Stimulated activated CD8-positive, alpha-beta memory T cell treated with anti-CD3 and anti-CD28 coated beads, Interleukin-2, amount 100 ng/mL, for 1 hour (primary cell): Measurements from ENCODE around the gene INPP5D.
"Not testable (repeated sequence)": the region's sequence is repeated elsewhere in the genome, so short reads cannot be mapped to it uniquely, and the experiment has no call there.

ENCODE experiments used
- DNase-seq, 2 donors: peaks; one replicate each; pipeline ENCODE4 v3.0.0-alpha.2; 2020; ENCODE audit warnings: low read depth in 2 of 2

Gene INPP5D

GRCh38 chr2:233092432-233093165, 32.5 kb downstream of the INPP5D start:
- no peak for DNase-seq

GRCh38 chr2:233093166-233093448, 33.0 kb downstream of the INPP5D start:
- no peak for DNase-seq

DNA sequence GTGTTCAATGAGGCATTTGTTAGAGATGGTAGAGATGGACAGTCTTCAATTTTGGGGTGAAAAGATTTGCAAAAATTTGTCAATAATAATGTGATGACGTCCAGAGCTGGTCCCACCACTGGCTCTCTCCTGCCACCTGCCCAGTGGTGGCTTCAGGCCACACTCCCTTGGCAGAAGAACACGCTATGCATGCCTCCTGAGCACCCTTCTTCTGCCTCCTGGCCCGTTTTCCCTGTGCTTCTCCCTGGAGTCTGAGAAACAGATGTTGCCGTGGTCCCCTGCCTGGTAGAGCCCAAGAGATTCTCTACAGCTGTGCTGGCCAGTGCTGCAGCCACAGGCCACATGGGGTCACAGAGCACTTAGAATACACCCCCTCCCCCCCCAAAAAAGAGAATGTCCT, 33.6 kb downstream of the INPP5D start:
- DNase-seq: no peak

- DNase-seq: no peak
These were observed 34.5 kb downstream of the INPP5D start for GRCh38 chr2:233094614-233095013.

- no peak for DNase-seq
These were observed 35.9 kb downstream of the INPP5D start for GRCh38 chr2:233096006-233096405.

DNA sequence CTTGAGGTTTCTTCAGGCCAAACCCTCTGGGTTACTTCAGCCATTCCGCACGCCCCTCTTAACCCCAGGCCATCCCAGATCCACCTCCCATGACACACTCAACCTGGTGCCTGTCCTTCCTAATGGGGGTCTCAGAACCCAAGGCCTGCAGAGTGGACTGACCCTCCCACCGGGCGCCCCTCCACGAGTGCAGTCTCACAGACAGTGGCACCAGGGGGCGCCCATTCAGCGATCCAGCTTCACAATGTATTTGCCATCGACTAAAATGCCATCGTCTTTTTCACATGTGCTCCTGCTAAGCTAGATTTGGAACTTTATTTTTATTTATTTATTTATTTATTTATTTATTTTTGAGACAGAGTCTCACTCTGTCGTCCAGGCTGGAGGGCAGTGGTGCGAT, 38.5 kb downstream of the INPP5D start:
- DNase-seq: no peak

GRCh38 chr2:233099820-233100191, 39.7 kb downstream of the INPP5D start:
- DNase-seq: not testable (repeated sequence)

DNA sequence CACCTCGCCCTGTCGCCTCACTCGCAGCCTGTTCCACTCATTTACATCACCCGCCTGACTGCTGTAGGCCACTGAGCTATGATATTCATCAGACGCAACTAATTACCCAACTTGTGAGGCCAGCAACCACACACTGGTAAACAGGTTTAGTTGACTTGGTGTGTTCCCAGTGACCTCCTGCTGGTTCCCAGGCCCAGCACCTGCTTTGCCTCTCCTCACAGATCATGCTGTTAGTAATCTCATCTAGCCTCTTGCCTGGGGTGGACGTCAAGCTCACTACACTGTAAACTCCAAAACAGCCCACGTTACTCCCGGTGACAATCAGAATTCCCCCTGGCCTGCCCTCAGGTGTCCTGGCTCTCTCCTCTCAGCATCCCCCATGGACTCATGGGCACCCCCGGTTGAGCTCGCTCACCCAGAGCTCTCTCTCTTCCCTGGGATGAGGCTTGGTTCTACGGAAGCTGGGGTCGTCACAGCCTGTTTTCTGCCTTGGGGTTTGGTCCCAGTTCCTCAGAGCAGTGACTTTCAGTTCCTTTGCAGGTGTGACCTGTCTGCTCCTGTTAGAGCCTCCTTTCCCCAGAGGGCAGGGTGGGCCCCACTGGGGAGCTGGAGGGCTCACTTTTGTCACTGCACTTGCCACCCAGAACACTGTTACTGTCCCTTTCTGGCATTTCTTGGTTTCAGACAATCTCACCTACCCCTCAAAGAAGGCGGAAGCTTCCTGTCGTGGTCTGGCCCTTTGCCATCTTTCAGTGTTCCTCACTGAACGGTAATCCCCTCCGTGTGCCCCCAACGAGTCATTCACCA, 40.3 kb downstream of the INPP5D start:
- DNase-seq: peak; percentile 31 to 60

- no peak for DNase-seq
These were observed 41.0 kb downstream of the INPP5D start for GRCh38 chr2:233101141-233101540.

- no peak for DNase-seq
These were observed 41.7 kb downstream of the INPP5D start for GRCh38 chr2:233101816-233102215.

DNA sequence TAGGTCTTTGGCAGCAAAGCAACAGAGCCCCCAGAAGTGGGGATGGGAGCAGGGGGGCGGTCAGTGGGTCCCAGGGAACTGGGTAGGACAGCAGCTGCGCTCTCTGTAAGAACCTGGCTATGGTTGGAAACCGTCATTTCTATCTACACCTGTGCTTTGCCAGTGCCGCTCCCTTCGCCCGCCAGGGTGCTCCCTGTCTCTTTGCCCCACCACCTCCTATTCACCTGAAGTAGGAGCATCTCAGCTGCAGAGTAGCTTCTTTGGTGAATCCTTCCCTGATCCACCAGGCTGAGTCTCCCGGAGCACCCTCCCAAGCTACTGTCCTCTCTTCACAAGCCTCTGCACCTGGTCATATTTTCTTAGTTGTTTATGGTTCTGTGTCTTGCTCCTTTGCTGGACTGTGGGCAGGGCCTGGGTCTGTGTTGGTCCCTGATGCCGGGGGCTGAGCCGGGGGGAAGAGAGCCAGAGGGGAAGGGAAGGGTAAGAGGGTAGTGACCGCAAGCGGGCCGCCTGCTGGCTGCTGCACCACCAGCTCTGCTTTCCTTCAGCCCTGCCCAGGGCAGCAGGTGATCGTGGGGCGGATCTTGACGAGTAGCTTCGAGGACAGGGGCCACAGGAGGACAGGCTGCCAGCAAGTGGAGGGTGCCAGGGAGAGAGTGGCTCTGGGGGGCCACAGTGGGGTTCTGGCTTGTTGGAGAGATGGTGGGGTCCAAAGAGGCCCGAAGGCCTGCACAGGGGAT, 45.2 kb downstream of the INPP5D start:
- no peak for DNase-seq

- no peak for DNase-seq
These were observed 45.8 kb downstream of the INPP5D start for GRCh38 chr2:233105930-233106329.

DNA sequence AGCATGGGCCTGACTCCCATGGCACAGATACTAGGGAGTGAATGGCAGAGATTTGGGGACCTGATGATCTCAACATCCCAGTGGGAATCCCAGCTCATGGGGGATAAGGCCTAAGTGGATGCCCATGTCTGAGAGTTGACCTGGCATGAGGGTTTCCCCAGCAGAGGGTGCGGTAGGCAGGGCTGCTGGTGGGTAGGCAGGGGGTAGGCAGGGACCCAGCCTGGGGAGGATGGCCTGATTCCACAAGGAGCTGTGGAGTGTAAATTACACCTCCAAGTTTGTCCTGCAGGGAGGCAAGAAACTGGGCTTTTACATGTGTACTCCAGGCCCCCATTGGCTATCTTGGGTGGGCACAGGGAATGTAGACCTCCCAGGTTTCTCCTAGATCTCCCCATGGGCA, 46.9 kb downstream of the INPP5D start:
- DNase-seq: no peak

DNA sequence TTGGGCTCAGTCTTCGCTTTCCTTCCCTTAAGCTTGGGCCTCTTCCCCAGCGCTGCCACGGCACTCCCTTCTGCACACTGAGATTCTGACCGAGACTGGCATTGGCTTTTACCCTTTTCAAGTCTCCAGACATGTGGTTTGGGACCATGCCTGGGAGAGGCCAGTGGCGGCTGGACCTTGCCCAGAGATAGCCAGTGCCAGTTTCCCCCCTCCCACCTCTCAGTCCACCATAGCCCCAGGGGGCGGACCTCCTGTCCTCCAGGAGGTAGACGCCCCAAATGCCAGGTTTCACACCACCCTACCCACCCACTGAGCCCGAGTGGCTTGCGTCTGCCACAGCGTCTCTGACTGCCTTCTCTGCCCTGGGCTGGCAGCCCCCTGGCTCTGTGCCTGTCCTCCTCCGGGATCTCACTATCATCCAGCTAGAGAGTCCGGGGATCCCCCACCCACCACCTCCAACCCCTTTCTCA, 47.7 kb downstream of the INPP5D start:
- no peak for DNase-seq

DNA sequence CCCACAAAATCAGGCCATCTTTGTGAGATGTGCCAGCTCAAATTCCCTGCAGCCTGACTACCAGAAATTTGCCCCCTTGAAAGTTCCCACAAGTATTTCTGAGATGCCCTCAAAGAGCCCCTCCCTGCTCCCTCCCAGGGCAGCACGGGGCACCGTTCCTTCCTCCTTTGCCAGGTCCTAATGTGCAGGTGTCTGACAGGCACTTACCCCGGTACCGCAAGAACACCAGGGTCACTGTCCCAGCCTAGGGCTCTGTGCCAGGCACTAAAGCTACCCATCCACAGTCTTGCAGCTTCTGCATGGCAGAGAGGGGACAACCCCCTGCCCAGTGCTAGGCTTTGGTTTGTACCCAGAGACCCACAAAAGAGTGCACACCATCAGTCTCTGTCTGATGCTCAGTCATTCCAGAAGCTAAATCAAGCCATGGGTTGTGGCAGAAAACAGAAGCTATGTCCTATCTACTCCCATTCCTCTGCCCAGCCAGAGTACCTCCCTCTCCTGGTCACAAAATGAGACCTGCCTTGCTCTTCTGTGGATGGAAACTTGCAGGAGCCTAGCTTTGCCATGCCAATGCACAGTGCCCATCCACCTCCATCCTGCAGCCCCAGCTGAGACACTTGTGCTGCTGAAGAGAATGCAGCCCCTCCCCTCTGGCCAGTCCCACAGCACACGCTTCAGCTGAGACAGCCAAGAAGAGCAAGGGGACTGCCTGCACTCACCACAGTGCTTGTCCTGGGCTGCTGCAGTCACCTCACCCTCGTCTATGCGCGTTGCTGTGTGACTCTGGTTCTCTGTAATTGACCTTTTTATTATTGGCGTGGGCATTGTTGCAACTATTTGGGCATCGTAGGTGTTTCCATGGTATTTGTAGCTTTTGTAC, 48.7 kb downstream of the INPP5D start:
- no peak for DNase-seq

GRCh38 chr2:233111427-233111826, 51.3 kb downstream of the INPP5D start:
- no peak for DNase-seq

DNA sequence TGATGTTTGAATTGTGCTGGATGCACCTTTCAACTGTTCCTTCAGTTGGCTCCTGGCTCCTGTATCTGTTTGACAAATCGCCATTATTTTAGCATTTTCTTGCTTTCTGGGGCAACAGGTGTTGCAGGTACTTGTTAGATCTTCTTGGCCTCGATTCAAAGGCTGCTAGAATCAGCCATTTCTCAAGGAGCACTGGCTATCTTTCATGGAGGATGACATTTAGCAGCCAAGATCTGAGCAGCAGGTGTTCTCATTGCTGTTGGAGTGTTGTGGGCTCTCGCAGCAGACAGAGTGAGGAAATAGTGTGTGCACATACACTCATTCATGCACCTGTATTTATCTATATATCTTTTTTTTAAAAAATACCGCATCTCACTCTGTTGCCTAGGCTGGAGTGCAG, 52.2 kb downstream of the INPP5D start:
- DNase-seq: no peak

DNA sequence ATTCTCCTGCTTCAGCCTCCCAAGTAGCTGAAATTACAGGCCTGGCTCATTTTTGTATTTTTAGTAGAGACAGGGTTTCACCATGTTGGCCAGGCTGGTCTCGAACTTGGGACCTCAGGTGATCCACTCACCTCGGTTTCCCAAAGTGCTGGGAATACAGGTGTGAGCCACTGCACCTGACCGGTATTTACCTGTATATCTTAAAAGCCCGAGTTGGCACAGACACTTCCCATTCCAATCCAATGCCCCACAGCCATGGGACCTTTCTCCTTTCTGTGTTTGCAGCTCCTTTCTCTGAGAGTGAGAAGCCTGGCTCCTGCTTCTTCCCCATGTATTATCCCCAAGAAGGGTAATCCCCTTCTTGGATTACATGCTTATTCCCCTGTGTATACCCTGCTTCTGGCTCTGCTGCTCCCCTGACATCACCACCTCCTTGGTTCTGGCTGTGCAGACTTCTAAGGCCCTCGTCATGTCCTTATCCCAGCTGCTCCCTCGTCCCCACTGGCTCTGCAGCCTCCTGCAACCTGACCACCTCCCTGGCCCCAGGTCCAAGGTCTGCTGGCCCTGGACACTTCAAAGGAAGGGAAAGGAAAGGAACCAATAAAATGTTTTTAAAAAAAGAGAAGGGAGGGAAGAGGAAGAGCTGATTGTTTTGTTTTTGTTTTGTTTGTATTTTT, 52.8 kb downstream of the INPP5D start:
- DNase-seq: no peak

- DNase-seq: no peak
These were observed 54.3 kb downstream of the INPP5D start for GRCh38 chr2:233114421-233114861.

- DNase-seq: no peak
These were observed 55.0 kb downstream of the INPP5D start for GRCh38 chr2:233115121-233115520.

DNA sequence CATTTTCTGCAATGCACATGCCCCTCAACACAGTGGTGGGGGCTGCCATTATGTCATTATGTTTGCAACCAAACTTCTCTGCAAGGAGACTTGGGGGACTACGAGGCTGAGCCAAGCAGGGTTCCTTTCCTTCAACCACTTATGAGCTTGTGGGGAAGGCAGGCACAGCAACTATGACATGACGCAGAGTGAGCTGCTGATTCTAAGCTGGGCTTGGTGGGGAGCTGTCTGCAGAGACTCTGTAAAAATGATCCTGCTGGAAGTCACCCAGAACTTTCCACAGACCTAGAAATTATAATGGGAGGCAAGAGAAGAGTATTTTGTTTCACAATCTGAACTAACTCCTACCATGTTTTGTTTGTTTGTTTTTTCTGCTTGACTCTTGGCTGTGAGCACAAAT, 55.6 kb downstream of the INPP5D start:
- DNase-seq: no peak
